PC-9 (cell line): ENCODE results near the gene HTRA3. TPM values are rescaled to one million over a fixed set of nuclear protein-coding genes. Genes with fewer than 3 reads are reported as not detected.

Experiments
- BruUV-seq: library from RNA; stranded (reverse); fragments of 400-500 nt; replicated peaks from 2 replicates; lab custom pipeline; 2021; lab: Mats Ljungman, UMichigan
- CTCF ChIA-PET: fragments of 300-600 bp; sonication (Branson Sonifier 250); formaldehyde crosslinking; loops from one replicate; lab custom pipeline; 2022; ENCODE audit warnings: antibody characterized with exemption; lab: Charles Lee
- POLR2A ChIA-PET: fragments of 300-600 bp; sonication (Branson Sonifier 250); formaldehyde crosslinking; loops from one replicate; lab custom pipeline; 2022; ENCODE audit warnings: antibody characterized with exemption; ENCODE audit not compliant: unreplicated experiment; lab: Charles Lee
- DNase-seq, 2 experiments: peaks; one replicate each; pipeline versions ENCODE4 v3.0.0 to v3.0.0-alpha.2; 2015 to 2022; ENCODE audit warnings: mixed read lengths in 1 of 2
- H2AFZ ChIP-seq: fragments of 200-600 bp; sonication (generic); 2 replicates; pipeline ENCODE4 v1.8.1; 2017; ENCODE audit warnings: antibody characterized with exemption
- H3F3A ChIP-seq: fragments of 200-600 bp; sonication (generic); 2 replicates; pipeline ENCODE4 v1.8.1; 2017; ENCODE audit warnings: antibody characterized with exemption, mild to moderate bottlenecking, low read depth; ENCODE audit not compliant: insufficient read depth
- H3K27ac ChIP-seq: fragments of 200-600 bp; sonication (generic); 2 replicates; pipeline ENCODE4 v1.6.1; 2016; ENCODE audit warnings: mixed run types
- H3K27me3 ChIP-seq: fragments of 200-600 bp; sonication (generic); 2 replicates; pipeline ENCODE4 v1.6.1; 2016; ENCODE audit warnings: low read depth, mixed run types; ENCODE audit not compliant: insufficient read depth
- H3K36me3 ChIP-seq: fragments of 200-600 bp; sonication (generic); 2 replicates; pipeline ENCODE4 v1.6.1; 2016; ENCODE audit warnings: low read depth, mixed run types
- H3K4me1 ChIP-seq: fragments of 200-600 bp; sonication (generic); replicated peaks from 2 replicates; pipeline ENCODE4 v1.6.1; 2016; ENCODE audit warnings: mixed run types; ENCODE audit not compliant: insufficient read depth
- H3K4me2 ChIP-seq: fragments of 200-600 bp; sonication (generic); 2 replicates; pipeline ENCODE4 v1.6.1; 2017; ENCODE audit warnings: mixed run types
- H3K4me3 ChIP-seq: fragments of 200-600 bp; sonication (generic); 2 replicates; pipeline ENCODE4 v1.6.1; 2016; ENCODE audit warnings: mixed run types
- H3K79me2 ChIP-seq: fragments of 200-600 bp; sonication (generic); 2 replicates; pipeline ENCODE4 v1.6.1; 2017; ENCODE audit warnings: low read depth, mixed run types
- H3K9me2 ChIP-seq: fragments of 200-600 bp; sonication (generic); 2 replicates; pipeline ENCODE4 v1.8.1; 2017; ENCODE audit warnings: mild to moderate bottlenecking; ENCODE audit not compliant: insufficient read depth
- H3K9me3 ChIP-seq: fragments of 200-600 bp; sonication (generic); 2 replicates; pipeline ENCODE4 v1.8.1; 2016; ENCODE audit warnings: low read depth; ENCODE audit not compliant: insufficient read depth
- H4K20me1 ChIP-seq: fragments of 200-600 bp; sonication (generic); 2 replicates; pipeline ENCODE4 v1.8.1; 2017; ENCODE audit not compliant: insufficient read depth
- CTCF ChIP-seq: fragments of 200-600 bp; sonication (generic); conservative IDR thresholded peaks from 2 replicates; pipeline ENCODE4 v1.6.1; 2017; ENCODE audit warnings: mixed run types, antibody characterized with exemption, mild to moderate bottlenecking, moderate library complexity
- EZH2 ChIP-seq: fragments of 200-600 bp; sonication (generic); IDR thresholded peaks from 2 replicates; pipeline ENCODE4 v1.8.0; 2017; ENCODE audit warnings: antibody characterized with exemption, low read depth
- intact Hi-C: fragments of 100-400 bp; cut with micrococcal nuclease; formaldehyde crosslinking; loops from one replicate; pipeline ENCODE4 v1.10.0; 2022; ENCODE audit not compliant: unreplicated experiment
- total RNA-seq: library from RNA; stranded (reverse); gene quantifications from 2 replicates; pipeline ENCODE4 v1.2.3, GENCODE V29; 2021

Gene HTRA3
- total RNA-seq, 1 experiment from 2014 or later, result 14.1 TPM

GRCh38 chr4:8229331-8229975 lies 40.1 kb upstream of the HTRA3 start:
- Histone ChIP-seq H3K4me2 (no peak overlapping the region), H3K36me3 (no peaks in the 10 kb centered on the region), H4K20me1 (no peaks in the 10 kb centered on the region), H2AFZ (no peak overlapping the region), H3F3A (no peaks in the 10 kb centered on the region), H3K9me2 (no peaks in the 10 kb centered on the region), H3K27ac (no peak overlapping the region), H3K4me1 (peaks cover 13% of the 10 kb centered on the region), H3K9me3 (no peaks in the 10 kb centered on the region), H3K79me2 (no peaks in the 10 kb centered on the region), H3K4me3 (no peak overlapping the region), H3K27me3 (no peaks in the 10 kb centered on the region)
- intact Hi-C loops, result loop anchor here (2.0 kb wide), 1 partner anchor 47 kb away; no protein-coding TSS in a partner anchor
- no peak for TF ChIP-seq CTCF
- POLR2A ChIA-PET, result interaction anchor here (0.6 to 0.7 kb wide), 2 partner anchors 47 to 913 kb away, joined by 3 to 4 read pairs; no protein-coding TSS in a partner anchor
- CTCF ChIA-PET, result no interaction called here
- DNase-seq, result no peak
- BruUV-seq, result no TSS peak

GRCh38 chr4:8230033-8230432 lies 39.5 kb upstream of the HTRA3 start:
- no peaks in the 10 kb centered on the region for H3K27me3 ChIP-seq
- ChIA-PET POLR2A (interaction anchor here (0.7 kb wide), 1 partner anchor 48 kb away, joined by 3 read pairs; no protein-coding TSS in a partner anchor), CTCF (no interaction called here)
- BruUV-seq, result no TSS peak
- H3K36me3 ChIP-seq, result no peaks in the 10 kb centered on the region
- peaks cover 13% of the 10 kb centered on the region for H3K4me1 ChIP-seq
- no peak for DNase-seq
- H3F3A ChIP-seq, result no peaks in the 10 kb centered on the region
- no peak overlapping the region for H3K4me3 ChIP-seq
- TF ChIP-seq EZH2, result no peak
- H3K9me2 ChIP-seq, result no peaks in the 10 kb centered on the region
- no peak overlapping the region for H3K27ac ChIP-seq
- H3K9me3 ChIP-seq, result no peaks in the 10 kb centered on the region
- no peak overlapping the region for H3K4me2 ChIP-seq
- intact Hi-C loops, result no loop called here
- no peak overlapping the region for H2AFZ ChIP-seq
- H3K79me2 ChIP-seq, result no peaks in the 10 kb centered on the region
- H4K20me1 ChIP-seq, result no peaks in the 10 kb centered on the region

- H3K27ac ChIP-seq, result no peak overlapping the region
- no peak overlapping the region for H3K4me3 ChIP-seq
- H3K79me2 ChIP-seq, result no peaks in the 10 kb centered on the region
- H2AFZ ChIP-seq, result no peak overlapping the region
- TF ChIP-seq EZH2 (no peak), CTCF (no peak)
- peaks cover 13% of the 10 kb centered on the region for H3K4me1 ChIP-seq
- no peaks in the 10 kb centered on the region for H3K9me3 ChIP-seq
- H3K36me3 ChIP-seq, result no peaks in the 10 kb centered on the region
- no peak overlapping the region for H3K4me2 ChIP-seq
- no peaks in the 10 kb centered on the region for H3F3A ChIP-seq
- no peaks in the 10 kb centered on the region for H3K9me2 ChIP-seq
- BruUV-seq, result no TSS peak
- POLR2A ChIA-PET, result no interaction called here
- H3K27me3 ChIP-seq, result no peaks in the 10 kb centered on the region
- no peak for DNase-seq
- intact Hi-C loops, result no loop called here
- H4K20me1 ChIP-seq, result no peaks in the 10 kb centered on the region
- CTCF ChIA-PET, result no interaction called here
These were observed 38.7 kb upstream of the HTRA3 start for GRCh38 chr4:8230891-8231290.
